ENCODE measurements around the gene DSPP.

Gene DSPP

GRCh38 chr4:87631668-87632067 lies 23.3 kb downstream of the DSPP start:
- no peak for DNase-seq (ENCODE audit: low spot score)

DNA sequence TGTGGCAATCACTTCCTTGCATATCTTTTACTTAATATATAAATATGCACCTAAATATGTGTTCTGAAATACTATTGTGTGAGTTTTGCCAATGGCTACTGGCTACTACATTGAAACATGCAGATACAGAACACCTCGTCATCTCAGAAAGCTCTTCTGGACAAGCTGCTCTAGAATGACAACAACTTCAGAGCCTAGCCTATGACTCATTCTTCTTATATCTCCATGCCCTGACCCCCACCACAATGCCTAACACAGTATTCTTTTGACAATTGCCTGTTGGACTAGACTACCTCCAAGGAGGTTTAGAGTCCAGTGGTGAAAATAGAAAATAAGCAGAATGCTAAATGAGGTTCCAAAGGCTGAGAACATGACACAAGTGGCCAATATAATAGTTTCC lies 24.1 kb downstream of the DSPP start:
- no peak for DNase-seq (ENCODE audit: low spot score)

DNA sequence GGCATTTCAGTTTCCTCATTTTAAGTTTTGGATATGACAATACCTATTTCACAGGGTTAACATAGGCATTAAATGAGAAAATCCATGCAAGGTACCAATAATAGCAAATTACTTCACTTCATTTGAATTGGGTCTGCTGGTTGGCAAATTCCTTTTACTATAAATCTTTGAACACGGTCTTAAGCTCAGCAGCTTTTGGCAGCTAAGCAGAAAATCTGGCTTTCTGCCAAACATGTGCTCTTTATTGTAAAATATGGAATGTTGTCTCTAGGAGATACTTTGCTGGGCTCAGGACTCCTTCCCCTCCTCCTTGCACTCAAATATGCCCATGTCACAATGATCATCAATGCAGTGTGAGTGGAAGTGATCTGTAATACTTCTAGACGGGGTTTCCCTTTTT lies 24.9 kb downstream of the DSPP start:
- DNase-seq (ENCODE audit: low spot score), result no peak

- no peak for DNase-seq (ENCODE audit: low spot score)
Observed at GRCh38 chr4:87644286-87644685, 36.0 kb downstream of the DSPP start.

GRCh38 chr4:87649980-87650379 lies 41.7 kb downstream of the DSPP start, which contains the start of gene DMP1:
TSS of gene DMP1 (plus strand) at chr4:87650280. CDS start at chr4:87656493, 6,213 bp downstream.
- no peak for DNase-seq (ENCODE audit: low spot score)

DNA sequence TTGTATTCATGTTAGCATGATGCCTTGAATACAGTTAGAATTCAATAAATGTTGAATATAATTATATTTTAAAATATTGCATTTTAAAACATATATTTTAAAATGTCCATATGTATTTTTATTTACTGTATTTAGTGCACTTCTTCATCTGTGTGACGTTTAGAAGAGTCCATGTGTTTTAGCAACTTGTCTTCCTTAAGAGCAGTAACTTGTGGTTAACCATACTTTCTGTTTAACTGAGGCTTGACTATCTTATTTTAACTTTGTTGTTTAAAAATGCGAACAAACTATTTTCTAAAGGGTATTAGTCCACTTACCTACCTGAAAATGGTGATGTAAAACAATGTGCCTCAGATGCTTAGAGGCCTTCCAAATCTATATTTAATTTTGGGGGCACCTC lies 42.6 kb downstream of the DSPP start:
- DNase-seq (ENCODE audit: low spot score), result no peak

GRCh38 chr4:87651941-87652340 lies 43.6 kb downstream of the DSPP start:
- DNase-seq (ENCODE audit: low spot score), result no peak

- DNase-seq (ENCODE audit: low spot score), result no peak
Observed at GRCh38 chr4:87654487-87655044, 46.2 kb downstream of the DSPP start.

DNA sequence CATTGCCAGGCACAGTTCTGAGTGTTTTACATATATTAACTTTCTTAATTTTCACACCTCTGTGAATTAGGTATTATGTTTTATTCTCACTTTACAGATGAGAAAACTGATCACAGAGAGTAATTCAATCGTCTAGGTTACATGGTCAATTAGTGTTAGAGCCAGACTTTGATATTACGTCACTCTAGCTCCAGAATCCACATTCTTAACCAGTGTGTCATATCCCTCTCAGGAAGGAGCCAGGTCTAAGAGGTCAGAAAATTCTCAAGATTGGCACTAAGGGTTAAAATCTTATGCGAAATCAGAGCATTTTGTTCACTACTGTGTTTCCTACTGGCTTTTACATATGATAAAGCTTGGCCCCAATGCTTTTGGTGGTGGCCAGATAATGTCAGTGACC lies 49.2 kb downstream of the DSPP start:
- DNase-seq (ENCODE audit: low spot score), result no peak

DNA sequence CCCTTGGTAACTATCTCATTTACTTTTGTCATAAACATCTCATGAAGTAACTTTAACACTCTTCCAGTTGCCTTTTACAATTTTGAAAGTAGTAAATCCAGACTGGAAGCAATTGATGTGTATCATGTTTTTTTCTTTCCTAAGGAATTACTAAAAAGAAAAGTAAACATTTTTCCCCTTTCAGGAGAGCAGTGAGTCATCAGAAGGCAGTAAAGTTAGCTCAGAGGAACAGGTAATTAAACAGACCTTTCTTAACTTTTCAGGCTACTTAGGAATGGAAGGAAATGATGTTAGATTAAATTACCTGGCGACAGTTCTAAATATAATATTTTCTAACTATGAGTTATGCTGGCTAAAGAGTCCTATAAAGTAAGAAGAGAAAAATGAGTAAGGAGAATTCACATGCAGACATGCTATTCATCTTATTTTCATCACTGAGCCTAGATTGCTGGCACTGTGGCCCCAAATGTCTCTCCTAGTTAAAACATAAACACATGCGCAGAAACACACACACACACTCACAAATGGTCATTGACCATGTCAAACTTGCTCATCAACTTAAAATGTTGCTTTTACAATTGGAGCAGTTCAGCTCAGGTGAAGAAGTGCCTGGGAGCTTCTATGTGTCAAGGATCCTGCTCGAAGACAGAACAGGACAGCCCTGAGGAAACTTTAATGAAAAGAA lies 51.1 kb downstream of the DSPP start:
- no peak for DNase-seq (ENCODE audit: low spot score)

- no peak for DNase-seq (ENCODE audit: low spot score)
Observed at GRCh38 chr4:87662871-87663270, 54.5 kb downstream of the DSPP start.
